Femur (tissue), 1 donor: Measurements from ENCODE around the gene KRT86.
"Not testable (repeated sequence)": the region's sequence is repeated elsewhere in the genome, so short reads cannot be mapped to it uniquely, and the experiment has no call there.

Source experiments
- DNase-seq: peaks from one replicate; pipeline ENCODE4 v3.0.0-alpha.2; 2017

KRT86 gene

GRCh38 chr12:52295663-52296062, 21.2 kb downstream of the KRT86 start:
- no peak for DNase-seq

DNA sequence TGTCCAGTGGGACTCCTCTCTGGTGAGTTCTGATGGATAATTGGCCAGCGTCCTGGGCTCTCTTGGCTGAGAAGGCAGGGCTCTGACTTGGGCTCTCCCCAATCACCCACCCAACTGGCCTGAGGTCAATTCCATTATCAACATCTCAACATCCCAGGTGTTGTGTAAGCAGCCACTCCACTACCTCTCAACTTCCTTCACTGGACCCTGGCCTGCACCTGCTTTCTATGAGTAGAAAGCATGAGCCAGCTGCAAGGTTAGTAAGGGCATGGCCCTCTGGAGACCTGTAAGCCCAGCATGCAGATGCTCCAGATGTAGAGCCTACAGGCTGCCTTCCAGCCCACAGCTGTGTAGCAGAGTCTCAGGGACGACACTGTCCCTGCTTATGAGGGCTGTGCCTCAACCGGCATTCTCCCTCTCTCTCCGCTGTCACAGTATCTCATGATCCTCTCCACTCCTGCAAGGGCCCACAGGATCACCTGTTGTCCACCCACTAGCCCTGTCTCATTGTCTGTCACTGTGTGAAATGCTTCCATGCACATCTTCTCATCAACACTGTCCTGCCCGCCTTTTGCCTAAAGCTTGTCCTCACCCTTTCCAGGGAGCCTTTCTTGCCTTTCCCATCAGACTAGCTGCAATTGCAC, 22.2 kb downstream of the KRT86 start:
- DNase-seq: peak; percentile 5

DNA sequence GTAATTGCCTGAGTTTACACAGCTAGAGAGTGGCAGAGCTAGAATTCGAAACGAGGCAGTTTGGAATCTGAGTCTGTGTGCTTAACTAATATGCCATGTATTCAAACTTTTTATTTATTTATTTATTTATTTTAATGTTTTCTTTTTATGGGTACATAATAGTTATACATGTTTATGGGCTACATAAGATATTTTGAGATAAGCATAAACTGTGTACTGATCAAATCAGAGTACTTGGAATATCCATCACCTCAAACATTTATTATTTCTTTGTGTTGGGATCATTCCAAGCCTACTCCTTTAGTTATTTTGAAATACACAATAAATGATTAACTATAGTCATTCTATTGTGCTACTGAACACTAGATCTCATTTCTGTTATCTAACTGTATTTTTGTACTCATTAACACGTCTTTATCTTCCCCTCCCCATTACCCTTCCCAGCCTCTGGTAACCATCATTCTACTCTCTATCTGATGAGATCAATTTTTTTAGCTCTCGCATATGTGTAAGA, 24.3 kb downstream of the KRT86 start:
- no peak for DNase-seq

GRCh38 chr12:52300796-52301691, 26.6 kb downstream of the KRT86 start:
- no peak for DNase-seq

DNA sequence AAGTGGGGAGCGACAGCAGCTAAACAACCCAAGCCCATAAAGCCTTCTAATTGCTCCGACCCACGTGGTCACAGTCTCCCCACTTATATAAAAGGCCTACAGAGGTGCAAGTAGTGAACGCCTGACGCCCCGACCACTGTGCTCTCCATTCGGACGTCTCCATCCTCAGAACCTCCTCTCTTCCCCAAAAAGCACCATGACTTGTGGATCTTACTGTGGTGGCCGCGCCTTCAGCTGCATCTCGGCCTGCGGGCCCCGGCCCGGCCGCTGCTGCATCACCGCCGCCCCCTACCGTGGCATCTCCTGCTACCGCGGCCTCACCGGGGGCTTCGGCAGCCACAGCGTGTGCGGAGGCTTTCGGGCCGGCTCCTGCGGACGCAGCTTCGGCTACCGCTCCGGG, 27.3 kb downstream of the KRT86 start:
- not testable (repeated sequence) for DNase-seq

DNA sequence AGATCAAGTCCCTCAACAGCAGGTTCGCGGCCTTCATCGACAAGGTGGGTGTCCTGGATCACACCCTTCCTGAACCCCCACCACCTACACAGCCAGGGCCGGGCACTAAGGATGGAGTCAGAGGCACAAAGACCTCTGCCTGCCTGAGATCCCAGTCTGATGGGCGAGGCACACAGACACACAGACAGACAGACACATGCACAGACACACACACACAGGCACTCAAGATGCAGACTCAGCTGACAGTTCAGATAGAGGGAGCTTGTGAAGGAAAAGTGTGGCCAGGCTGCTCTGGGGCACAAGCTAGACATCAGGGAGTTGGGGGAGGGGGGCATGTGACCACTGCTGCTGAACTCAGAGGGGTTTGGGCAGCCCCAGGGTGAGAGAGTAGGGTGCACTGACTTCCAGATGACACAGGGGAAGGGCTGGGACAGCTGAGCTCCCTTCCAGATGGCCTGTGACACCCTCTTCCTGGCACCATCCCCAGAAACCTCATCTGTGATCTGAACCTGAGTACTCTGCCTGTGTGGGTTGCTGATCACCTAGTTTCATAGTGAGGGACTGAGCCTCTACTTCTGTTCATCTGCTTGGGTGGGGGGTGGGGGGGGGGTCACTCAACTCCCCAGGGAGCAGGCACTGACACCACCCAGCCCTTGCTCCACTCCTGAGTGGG, 27.9 kb downstream of the KRT86 start:
- not testable (repeated sequence) for DNase-seq

- DNase-seq: not testable (repeated sequence)
These were observed 30.5 kb downstream of the KRT86 start for GRCh38 chr12:52304941-52305411.

GRCh38 chr12:52305921-52306705, 31.7 kb downstream of the KRT86 start:
- DNase-seq: no peak

DNA sequence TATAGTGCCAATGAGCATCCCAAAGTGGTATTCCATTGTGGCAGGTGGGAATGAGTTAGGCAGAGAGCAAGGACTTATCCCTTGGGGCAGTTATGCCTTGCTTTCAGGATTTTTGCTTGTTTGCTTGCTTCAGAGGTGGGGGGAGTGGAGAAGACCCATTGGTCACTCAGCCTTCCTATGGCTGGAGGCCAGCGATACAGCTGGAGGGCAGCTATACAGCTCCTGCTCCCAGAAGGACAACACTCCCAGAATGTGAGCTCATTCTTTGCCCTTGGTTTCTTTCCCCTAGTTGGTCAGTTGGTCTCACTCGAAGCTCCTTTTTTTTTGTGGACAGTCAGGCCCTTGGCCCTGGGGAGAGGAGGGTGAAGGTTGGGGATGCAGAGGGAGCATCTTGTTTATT, 32.3 kb downstream of the KRT86 start:
- no peak for DNase-seq

DNA sequence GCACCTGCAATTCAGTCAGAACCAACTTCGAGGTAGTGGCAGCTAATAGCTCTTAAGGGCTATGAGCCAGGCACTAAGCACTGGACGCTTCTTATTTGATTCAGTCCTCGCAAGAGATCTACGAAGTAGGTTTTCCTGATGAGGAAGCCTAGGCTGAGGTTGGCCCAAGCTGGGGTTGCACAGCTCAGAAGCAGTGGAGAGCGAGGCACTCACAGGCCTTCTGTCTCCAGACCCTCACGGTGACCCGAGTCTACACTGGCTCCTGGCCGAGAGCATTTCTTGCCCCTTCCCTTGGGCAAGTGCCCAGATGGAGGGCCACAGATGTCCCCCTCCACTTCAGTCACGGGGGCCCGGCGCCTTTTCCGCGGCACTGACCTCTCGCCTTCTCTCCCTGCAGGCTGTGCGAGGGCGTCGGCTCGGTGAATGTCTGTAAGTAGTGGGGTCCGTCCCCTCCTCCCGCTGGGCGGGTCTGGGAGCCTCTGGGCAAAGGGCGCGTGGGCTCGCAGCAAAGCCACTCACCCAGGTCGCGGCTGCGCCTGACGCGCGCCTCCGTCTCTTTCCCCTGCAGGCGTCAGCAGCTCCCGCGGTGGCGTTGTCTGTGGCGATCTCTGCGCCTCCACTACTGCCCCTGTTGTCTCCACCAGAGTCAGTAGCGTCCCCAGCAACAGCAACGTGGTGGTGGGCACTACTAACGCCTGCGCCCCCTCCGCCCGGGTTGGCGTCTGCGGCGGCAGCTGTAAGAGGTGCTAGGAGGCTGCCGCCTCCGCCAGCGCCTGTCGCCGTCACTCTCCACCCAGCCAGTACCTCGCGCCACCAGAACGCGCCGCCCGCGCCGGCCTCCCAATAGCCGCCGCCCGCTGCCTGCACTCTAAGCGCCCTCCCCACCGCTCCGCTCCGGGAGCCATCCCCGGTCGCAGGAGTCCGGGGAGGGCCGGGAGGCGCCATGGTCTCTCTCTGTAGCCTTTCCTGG, 33.7 kb downstream of the KRT86 start:
- DNase-seq: peak; percentile 78

GRCh38 chr12:52308806-52309425, 34.5 kb downstream of the KRT86 start:
- no peak for DNase-seq

DNA sequence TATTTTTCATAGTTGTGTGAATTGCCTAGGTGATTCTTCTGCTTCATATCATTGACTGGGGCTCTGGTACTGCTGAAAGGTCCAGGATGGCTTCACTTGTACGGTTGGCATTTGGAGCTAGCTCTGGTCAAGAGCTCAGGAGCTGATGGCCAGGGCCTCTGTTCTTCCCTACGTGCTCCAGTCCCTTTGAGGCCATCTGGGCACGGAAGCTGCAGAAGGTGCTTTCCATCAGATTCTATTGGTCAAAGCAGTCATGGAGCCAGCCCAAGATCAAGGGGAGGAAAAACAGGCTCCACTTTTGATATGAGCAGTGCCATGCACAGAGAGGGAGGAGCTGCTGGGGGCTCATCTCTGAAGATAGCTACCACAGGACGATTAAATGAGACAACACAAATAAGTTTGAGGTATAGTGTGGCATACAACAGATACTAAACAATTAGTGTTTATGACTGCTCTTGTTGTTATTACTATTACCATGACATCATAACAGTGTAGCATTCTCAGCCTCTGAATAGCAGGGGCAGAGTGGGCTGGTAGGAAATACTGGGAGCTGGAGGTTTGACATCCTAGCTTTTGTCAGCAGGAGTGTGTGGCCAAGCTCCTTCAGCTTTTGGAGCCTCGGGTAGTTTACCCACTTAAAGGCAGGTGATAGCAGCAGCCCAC, 36.3 kb downstream of the KRT86 start:
- no peak for DNase-seq

- DNase-seq: no peak
These were observed 36.8 kb downstream of the KRT86 start for GRCh38 chr12:52311285-52311648.

DNA sequence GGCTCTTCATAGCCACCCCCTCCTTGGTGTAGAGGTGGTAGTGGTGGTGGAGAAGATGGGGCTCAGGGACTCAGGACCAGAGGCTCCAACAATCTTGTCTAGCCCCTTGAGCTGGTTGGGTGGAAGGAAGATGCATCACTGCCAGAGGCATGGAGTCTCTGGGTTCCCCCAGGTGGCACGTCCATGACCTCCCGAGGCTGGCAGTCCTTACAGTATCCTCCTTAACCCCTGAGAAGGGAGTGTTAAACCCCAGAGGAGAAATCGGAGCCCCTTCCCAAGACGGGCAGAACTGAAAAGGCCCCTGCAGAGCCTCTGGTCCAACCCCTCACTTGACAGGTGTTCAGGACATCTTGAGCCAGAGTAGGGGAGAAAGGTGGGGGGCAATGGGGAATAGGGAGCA, 37.6 kb downstream of the KRT86 start:
- DNase-seq: no peak

DNA sequence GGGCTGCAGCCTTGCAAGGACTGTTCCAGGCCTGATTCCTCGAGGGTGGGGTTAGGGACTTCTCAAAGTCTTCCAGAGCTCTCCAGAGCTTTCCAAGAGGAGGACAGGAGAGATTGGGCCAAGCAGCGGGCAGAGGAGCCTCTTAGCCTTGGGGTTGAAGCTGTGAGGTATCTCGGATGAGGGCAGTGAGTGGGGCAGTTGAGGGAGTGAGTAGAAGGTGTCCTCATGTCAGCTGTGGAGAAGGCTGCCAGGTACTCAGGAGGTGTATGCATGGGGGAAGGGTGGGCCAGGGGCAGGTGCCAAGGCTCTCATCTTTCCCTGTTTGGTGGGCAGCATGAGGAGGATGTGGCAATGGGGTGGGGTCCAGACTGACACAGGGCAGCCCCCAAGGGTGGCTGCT, 39.0 kb downstream of the KRT86 start:
- no peak for DNase-seq

- no peak for DNase-seq
These were observed 39.5 kb downstream of the KRT86 start for GRCh38 chr12:52313926-52314325.

DNA sequence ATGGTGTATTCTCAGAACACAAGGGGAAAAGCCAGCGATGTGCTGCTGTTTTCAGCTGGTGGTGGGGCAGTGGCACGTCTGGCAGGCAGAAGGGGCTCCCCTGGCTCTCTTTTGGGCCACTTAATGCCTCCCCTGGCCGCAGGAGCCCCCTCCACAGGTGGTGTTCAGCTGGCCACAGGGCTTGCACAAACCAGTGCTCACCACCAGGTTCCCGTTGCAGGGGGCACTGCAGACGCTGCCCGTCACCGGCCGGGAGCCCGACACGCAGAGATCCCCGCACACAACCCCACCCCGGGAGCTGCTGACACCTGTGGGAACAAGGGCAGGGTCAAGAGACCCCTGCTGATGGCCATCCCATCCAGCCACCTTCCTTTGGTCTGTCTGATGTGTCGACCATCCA, 40.1 kb downstream of the KRT86 start:
- no peak for DNase-seq

GRCh38 chr12:52315721-52316120, 41.3 kb downstream of the KRT86 start:
- DNase-seq: not testable (repeated sequence)

DNA sequence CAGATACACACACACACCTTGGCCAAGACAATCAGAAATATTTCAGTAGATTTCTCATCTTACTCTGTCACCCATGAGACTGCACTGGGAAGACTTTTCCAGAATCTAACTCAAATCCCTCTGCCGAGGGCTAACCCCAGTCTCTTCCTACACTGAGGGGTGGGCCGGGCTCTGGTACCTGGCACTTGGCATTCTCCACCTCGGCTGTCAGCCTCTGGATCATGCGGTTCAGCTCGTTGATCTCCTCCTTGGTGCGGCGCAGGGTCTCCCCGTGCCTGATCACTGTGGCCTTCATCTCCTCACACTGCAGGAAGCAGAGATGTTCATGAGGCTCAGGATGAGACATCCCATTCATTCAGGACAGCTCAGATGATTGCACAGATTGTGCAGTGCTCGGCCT, 41.8 kb downstream of the KRT86 start:
- DNase-seq: no peak

DNA sequence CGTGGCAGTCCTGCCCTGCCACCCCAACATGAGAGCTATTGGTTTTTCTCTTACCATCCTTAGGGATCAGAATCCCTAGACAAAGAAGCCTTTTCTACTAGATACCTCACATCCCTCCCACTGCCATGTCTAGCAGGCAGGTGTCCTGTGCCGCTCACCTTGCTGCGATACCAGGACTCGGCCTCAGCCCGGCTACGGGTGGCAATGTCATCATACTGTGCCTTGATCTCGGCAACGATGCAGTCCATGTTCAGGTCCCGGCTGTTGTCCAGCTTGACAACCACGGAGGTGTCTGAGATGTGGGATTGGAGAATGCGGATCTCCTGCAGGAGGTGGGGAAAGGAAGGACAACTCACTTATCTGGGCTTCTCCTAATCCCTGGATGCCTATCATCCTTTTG, 42.3 kb downstream of the KRT86 start:
- no peak for DNase-seq
